ENCODE results near the gene KCNMA1.

GRCh38 chr10:77386838-77387237 is 250.8 kb downstream of the KCNMA1 start:
- TF ChIP-seq CTCF (IDR thresholded peaks at IDR 0.05): no peak
- TF ChIP-seq POLR2AphosphoS5 (IDR thresholded peaks at IDR 0.05): no peak
- no peak for TF ChIP-seq EP300 (IDR thresholded peaks at IDR 0.05)
